ENCODE data around the gene ZNF813.

The ZNF813 gene

DNA sequence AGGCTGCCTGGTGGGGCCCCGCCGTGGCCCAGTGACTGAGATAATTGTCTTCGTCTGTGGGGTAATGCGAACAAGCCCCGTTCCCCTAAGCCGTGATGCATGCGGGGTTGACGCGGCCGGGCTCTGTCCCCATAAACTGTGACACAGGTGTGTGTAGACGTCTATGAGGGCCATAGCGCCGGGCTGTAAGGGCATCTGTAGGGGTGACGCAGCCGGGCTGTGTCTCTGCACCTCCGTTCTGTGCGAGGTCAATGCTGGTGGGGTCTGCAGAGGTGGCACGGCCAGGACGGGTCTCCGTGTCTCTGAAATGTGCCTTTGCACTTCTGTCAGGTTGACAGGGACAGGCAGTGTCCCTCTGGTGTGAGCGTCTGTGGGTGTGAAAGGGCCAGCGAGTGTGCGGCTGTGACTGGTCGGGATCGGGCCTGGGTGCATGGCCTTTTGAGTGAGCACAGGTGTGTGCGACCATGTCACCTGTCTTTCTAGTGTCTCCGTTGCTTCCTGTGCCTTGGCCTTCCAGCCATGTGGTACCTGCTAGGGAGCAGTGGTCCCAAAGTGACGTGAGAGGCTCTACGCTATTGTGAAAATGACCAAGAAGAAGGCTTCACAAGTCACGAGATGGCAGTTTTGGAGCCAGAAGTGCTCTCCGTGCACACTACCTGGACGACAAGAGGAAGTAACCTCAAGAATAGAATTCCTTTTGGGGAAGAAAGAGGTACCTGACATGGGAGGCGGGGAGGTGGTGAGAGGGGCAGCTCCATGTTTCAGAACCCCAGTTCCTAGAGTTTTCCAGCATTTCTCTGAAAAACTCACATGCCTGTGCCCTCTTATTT, 54.1 kb downstream of the ZNF813 start:
- DNase-seq, result no peak

DNA sequence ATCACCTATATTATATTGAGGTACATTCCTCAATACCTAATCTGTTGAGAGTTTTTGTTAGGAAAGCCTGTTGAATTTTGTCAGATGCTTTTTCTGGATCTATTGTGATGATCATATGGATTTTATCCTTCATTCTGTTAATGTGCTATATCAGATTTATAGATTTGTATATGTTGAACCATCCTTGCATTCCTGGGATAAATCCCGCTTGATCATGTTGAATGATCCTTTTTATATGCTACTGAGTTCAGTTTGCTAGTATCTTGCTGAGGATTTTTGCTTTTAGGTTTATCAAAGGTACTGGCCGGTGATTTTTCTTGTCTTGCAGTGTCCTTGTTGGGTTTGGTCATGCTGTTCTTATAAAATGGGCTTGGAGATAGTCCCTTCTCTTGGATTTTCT, 58.4 kb downstream of the ZNF813 start:
- DNase-seq, result no peak

DNA sequence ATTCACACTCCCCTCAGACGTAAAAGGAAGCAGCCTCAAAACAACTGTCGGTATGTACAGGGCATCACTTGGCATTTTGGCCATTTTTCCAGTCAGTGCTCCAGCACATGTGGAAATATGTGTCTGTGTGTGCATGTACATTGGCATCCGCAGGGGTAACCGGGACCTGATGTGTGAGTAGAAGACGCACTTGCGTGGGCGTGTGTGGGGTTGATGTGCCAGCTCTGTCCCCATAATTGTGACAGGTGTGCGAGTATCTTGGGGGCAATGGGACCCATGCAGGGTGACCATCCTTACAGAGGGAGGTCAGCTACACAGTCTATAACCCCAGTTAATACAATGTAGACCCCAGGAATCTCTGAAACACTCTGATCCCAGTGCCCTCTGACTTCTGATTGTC, 63.1 kb downstream of the ZNF813 start:
- no peak for DNase-seq

DNA sequence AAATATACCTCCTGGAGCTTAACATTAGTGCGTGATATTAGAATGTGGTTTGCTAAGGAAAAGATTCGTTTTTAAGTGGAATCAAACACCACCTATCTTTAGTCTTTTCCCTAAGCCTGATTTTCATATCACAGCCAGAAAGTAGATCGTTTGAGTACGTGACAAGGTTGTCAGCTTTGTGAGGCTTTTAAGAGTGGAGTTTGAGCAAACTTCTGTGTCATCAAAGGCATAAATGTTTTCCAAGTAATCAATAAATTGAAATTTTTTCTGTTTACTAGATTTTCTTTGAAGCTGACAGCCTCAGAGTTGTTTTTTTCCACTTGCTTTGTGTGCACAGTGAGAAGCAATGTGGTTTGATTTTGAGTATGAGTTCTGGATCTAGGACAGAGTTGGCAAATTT, 63.9 kb downstream of the ZNF813 start:
- DNase-seq, result no peak

DNA sequence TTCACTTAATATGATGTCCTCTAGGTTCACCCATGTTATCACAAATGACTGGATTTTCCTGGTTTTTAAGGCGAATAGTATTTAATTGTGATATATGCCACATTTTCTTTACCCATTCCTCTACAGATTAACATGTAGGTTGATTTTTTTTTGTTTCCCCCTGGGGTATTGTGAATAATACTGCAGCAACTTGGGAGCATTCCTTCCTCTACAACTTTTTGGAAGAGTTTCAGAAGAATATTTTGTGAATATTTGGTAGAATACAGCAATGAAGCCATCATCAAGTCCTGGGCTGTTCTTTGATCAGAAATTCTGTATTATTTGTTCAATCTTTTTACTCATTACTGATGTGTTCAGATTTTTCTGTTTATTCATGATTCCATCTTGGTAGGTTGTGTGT, 64.8 kb downstream of the ZNF813 start:
- no peak for DNase-seq

DNA sequence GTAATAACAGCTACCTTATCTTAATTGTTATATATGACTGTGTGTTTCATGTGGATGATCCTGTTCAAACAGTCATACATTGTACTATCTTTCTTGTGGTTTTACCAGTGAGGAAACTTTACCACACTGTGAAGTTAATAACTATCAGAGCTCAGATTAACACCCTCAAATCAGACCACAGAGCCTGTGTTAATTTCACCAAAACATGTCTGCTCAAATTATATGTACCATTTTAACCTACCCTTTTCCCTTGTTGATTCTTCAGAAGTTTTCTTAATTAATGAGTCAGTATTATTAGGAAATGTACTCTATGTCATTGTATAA, 68.7 kb downstream of the ZNF813 start:
- DNase-seq, result no peak

DNA sequence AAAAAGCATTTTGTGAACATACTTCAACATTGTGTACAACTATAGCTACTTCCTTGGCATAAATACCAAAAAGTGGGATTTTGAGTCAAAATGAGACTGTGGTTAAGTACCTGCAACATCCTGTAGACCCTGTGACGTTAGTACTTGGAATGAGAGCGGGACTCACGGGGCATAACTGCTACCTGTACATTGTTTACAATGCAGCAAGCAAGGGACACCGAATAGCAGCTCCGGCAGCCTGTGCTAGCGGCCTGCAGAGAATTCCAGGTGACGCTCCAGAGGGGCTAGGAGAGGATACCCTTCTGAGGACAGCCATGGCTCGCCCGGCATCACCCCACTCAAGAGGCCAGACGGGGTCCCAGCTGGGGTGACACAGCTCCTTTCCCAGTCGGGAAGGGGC, 69.6 kb downstream of the ZNF813 start:
- DNase-seq, result no peak

DNA sequence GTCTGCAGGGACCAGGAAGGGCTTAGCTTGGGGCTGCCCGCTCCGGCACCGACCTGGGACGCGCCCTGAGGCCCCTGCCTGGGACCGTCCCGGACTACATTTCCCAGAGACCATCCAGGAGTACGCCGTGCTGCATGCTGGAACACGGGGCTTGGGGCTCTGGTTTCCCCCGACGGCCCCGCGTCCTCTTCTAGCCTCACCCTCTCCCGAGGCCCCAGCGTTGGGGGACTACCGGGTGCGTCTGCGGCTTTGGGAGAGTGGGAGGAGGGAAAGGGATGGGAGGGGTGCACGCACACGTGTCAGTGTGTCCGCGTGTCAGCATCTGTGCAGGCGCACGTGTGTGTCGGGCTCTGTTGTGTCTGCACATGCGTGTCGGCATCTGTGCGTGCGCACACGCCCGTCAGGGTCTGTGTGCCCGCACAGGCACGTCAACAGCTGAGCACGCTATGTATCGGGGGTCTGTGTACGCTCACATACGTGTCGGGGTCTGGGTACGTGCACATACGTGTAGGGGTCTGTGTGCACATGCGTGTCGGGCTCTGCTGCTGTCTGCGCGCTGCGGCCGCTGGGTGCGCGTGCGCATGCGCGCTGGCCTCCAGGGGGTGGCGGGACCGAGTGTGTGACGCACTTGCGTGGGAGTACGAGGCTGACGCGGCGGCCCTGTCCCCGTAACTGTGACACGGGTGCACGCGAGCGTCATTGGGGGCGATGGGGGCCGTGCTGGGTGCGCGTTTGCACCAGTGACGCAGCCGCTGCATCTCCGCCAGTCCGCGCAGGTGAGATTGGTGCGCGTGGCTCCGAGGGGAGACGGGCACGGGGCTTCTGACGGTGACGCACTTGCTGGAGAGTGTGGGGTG, 70.2 kb downstream of the ZNF813 start, which contains the start of gene ZNF331:
Gene ZNF331 (plus strand): TSS at position 625 of the 857 bp plus-strand sequence. CDS start 31,232 bp downstream, outside the sequence.
- DNase-seq, result peak; percentile 77

DNA sequence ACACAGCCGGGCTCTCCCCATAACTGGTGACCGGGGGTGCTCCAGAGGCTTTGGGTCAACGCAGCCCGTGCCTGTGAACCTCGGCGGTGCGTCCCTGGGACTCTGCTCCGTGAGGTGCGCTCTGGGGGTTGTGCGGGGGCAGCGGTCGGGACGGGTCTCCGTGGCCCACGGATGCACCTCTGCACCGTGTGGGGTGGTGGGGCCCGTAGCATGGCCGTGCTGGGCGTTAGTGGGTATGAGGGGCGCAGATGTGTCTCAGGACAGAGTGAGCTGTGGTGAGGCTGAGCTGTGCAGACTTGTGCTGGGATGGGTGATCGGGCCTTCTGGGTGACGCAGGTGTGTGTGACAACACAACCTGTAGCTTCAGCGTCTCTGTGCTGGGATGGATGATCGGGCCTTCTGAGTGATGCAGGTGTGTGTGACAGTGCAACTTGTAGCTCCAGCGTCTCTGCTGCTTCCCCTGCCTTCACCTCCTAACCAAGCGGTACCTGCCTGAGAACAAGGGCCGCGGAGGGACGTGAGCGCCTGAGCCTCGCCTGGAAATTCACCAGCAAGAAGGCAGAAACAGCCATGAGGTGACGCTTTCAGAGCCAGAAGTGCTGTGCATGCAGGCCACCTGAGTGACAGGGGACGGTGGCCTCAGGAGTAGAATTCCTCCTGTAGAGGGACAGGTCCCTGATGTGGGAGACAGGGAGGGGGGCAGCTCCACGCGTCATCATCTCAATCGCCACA, 71.0 kb downstream of the ZNF813 start:
- no peak for DNase-seq

DNA sequence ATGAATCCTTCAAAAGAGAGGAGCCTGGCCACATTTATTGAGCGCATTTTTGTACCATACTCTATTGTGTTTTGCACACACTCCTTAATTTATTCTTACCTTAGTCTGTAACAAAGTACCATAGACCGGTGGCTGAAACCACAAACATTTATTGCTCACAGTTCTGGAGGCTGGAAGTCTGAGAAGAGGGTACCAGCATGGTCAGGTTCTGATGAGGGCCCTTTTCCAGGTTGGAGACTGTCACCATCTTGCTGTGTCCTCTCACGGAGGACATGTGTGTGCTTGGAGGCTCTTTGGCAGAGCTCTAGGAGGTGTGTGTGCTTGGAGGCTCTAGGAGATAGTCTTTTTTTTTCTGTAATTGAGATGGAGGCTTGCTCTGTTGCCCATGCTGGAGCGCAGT, 72.6 kb downstream of the ZNF813 start:
- DNase-seq, result no peak

DNA sequence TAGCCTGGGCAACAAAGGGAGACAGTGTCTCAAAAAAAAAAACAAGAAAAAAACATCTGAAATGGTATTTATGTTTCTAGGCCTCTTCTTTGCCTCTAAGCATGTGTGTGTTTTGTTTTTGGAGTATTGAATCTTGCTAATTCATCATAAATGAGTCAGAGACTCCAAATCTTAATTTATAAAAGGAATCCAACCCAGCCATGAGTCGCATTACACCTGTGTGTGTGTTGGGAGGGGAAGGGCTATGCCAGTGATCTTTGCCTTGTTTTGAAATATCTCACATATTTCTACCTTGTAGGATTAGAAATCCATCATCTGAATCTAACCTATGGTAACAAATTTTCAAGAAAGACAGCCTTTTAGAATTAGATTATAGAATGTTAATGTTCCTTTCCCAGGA, 74.4 kb downstream of the ZNF813 start:
- DNase-seq, result no peak

DNA sequence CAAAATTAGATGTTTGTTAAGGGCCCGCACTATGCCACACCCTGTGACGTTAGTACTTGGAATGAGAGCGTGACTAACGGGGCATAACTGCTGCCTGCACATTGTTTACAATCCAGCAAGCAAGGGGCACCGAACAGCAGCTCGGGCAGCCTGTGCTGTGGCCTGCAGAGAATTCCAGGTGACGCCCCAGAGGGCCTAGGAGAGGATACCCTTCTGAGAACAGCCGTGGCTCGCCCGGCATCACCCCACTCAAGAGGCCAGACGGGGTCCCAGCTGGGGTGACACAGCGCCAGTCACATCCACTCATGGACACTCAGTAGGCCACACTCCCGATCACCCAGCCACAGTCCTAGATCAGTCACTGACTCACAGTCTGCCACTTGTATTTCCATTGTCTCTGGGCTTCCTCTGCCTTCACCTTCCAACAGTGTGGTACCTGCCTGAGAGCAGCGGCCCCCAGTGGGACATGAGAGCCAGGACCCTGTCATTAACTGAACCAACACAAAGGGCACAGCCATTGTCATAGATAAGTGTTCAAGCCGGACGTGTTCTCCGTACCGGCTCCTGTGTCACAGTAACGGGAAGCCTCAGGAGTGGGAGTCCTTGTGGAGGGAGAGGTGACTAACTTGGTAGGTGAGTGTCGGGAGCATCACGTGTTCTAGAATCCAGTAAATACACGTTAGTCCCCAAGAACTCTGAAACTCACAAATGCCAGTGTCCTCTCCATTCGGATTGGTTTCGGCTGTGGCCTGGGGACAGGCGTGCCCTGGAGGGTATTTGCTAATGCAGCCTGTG, 77.9 kb downstream of the ZNF813 start:
- DNase-seq, result no peak
